ENCODE data around the gene RPH3AL.
"Not testable (repeated sequence)": the region's sequence is repeated elsewhere in the genome, so short reads cannot be mapped to it uniquely, and the experiment has no call there.

The RPH3AL gene

DNA sequence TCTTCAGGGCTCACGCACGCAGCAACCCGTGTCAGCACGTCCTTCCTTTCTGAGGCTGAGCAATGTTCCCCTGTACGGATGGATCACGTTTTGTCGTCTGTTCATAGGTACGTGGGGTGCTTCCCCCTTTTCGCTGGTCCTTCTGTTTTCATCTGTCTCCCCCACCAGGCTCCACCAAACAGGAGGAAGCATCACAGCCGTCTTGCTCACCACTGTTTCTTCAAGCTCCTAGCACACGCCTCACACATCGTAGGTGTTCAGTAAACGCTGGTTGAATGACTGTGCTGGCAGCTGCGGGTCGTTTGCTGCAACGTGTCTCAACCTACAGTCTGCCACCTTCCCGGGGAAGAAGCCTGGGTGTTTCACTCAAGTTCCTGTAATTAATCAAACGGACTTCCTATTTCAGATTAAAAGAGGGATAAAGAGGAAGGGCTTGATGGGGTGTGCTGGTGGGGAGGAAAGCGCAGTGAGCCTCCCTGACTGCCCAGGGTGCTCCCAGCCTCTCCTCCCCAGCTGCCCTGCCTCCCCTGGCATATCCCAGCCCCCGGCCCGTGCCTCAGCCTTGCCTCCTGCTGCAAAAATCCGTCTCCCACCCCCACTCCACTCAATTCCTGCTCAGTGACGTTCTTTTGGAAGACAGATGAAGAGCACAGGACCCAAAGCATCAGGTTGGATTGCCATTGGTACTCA is 94.4 kb downstream of the RPH3AL start:
- DNase-seq, result no peak

- DNase-seq, result no peak
These were observed 99.3 kb downstream of the RPH3AL start for GRCh38 chr17:253091-253846.

DNA sequence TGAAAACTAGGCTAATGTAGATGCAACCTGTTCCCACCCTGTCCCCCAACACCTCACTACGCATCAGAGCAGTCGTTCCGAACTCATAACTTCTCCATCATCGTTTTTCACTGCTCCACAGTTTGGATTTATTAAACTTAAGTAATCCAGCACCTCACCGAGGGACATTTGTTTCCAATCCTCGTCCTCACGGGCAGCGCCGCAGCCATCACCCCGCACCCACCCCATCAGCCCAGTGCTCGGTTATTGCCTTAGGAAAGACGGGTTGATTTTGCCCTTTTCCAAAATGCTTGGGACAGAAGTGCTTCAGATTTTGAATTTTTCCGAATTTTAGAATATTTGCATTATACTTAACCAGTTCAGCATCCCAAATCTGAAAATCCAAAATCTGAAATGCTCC is 100.2 kb downstream of the RPH3AL start:
- no peak for DNase-seq

DNA sequence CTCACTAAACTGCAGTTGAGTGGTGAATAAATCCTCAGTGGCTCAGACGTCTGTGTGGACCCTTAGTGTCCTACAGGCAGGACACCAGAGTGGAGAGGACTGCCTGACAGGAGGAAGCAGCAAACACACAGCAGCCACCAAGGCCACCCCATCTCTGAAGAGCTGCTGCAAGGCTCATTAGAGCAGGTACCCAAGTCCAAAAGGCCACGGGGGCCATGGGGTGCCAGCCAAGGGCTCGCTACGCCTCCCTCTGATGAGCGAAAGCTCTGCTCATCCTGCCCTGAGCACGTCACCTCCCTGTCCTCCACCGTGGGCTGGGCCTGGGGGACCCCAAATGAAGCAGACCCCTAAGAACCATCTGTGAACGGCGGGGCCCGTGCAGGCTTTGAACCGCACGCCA is 101.1 kb downstream of the RPH3AL start:
- no peak for DNase-seq

- no peak for DNase-seq
These were observed 101.9 kb downstream of the RPH3AL start for GRCh38 chr17:250487-251300.

- no peak for DNase-seq
These were observed 103.2 kb downstream of the RPH3AL start for GRCh38 chr17:249236-249993.

- DNase-seq, result no peak
These were observed 104.0 kb downstream of the RPH3AL start for GRCh38 chr17:248337-249235.

GRCh38 chr17:247767-248166 is 104.8 kb downstream of the RPH3AL start:
- no peak for DNase-seq

DNA sequence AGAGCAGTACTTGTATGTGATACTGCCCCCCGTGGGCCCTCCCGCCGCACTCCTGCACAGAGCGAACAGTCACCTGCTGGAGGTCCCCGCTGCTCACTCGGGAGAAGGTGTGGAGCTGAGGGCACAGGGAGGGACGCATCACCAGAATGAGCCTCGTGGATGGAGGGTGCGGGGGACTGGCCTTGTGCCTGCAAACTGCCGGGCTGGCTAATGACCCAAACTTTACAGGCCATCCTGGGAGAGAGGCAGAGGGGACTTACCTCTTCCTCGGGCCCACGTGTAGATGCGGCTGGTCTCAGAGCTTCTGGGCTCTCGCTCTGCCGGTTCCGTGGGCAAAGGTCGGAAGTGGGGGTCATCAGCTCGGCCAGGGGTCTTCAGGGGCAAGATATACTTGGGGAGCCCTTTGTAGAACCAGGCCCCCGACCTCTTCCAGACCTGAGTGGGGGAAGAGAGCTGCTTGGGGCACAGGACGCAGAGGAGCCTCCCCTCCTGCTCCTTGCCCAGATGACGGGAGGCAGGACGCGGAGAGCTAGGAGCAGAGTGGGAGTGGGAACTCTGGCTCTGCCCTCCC is 105.7 kb downstream of the RPH3AL start:
- no peak for DNase-seq

DNA sequence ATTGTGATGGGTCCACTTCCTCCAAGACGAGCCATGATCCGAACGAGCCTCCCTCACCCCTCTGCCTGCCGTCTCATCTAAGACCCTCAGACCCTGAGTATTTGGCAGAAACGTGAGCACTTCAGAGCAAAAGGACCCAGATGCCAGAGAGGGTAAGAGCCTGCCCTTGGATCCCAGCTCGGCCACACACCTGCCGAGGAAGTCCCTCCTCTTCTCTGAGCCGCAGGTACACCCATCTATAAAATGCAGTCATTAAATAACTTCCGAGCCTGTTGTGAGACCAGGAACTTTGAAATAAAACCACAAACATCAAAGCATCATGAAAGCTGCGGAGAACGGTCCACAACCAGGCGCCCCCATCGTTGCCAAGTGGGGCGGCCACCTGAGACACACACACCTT is 106.4 kb downstream of the RPH3AL start:
- DNase-seq, result no peak

- DNase-seq, result no peak
These were observed 107.0 kb downstream of the RPH3AL start for GRCh38 chr17:245611-246010.

- no peak for DNase-seq
These were observed 107.6 kb downstream of the RPH3AL start for GRCh38 chr17:245020-245419.

- DNase-seq, result not testable (repeated sequence)
These were observed 108.7 kb downstream of the RPH3AL start for GRCh38 chr17:243924-244323.

- no peak for DNase-seq
These were observed 113.7 kb downstream of the RPH3AL start for GRCh38 chr17:238964-239259.

GRCh38 chr17:238071-238963 is 114.3 kb downstream of the RPH3AL start:
- no peak for DNase-seq

DNA sequence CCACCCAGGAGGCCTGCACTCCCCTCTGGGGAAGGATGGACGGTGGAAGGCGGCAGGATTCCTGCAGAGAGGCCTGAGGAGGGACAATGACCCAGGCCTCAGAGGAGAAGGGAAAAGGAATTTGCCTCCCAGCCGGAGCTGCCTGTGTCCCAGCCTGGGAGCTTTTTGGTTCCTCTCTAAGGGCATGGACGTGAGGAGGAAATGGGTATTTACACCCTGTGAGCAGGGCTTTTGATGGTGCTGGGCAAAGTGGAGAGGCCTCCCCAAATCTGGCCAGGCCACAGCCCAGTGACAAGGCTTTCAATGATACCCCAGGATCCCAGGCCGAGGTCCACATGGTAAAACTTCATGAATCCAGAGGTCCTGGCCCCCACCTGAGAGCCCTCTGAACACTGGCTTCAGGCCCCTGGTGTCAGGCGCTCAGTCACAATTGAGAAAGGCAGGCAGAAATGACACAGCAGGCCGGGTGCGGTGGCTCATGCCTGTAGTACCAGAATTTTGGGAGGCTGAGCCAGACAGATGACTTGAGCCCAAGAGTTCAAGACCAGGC is 115.1 kb downstream of the RPH3AL start:
- DNase-seq, result no peak

DNA sequence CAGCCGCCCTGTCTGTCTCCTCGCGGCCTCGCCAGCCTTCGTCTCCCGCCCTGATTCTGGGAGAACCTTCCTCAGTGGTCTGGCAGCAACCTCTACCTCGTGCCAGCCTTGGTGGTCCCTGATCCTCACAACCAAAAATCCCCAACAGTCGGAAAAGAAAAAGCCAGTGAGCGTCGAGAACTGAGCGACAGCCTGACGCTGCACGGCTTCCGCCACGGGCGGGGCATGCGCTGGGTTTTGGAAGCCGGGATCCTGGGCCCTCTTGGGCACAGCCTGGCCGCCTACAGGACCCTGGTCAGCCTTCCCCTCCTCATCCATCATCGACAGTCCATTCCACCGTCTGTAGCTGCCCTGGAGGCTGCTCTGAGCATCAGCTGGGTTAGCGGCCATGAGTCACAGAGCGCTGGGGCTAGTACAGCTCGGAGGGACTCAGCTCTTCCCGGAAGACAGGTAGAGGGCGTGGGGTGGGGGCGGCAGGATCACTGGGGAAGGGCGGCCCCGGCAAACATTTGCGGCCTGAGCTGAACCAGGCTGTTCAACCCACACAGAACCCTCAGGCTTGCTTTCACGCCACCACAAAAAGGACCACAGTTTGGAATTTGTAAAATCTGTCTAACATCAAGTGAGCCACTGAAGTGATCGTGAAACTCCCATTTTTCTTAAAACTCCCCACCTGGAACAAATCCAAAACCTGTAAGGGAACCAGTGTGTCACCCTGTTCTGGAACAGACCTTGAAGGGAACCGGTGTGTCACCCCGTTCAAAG is 115.8 kb downstream of the RPH3AL start:
- DNase-seq, result no peak

- no peak for DNase-seq
These were observed 116.6 kb downstream of the RPH3AL start for GRCh38 chr17:235831-236640.
